T47D (cell line): Measurements from ENCODE around the gene CDC7.

ENCODE experiments used
- DNase-seq, 2 experiments: peaks; one replicate each; pipeline versions ENCODE4 v3.0.0 to v3.0.0-alpha.2; 2011 to 2012; ENCODE audit warnings: low read depth in 1 of 2, low spot score in 1 of 2
- JUND ChIP-seq: IDR thresholded peaks from 2 replicates; pipeline ENCODE4 v1.6.1; 2012; ENCODE audit warnings: low read depth
- in situ Hi-C: cut with HindIII; loops from 2 replicates; pipeline ENCODE4 v1.10.0; 2016; ENCODE audit warnings: low sequenced_read_pairs, low pct_unique_long_range_greater_than_20kb

Gene CDC7

GRCh38 chr1:91557039-91557690 is 56.5 kb downstream of the CDC7 start:
- no peak for TF ChIP-seq JUND
- DNase-seq = no peak
- in situ Hi-C loops = no loop called here

DNA sequence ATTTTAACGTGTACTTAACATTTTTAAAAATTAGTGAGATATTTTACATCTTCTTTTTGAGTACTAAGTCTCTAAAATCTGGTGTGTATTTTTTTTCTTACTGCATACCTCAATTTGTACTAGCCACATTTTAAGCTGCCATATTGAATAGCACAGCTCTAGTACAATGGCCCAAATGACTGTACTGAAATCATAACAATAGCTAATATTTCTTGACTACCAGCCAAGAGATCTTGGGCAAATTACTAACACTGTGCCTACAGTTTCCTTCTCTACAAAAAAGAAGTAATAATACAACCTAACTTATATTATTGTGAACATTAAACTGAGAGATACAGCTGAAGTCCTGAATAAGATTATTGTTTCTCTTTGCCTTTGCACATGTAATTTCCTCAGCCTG is 57.2 kb downstream of the CDC7 start:
- no peak for TF ChIP-seq JUND
- in situ Hi-C loops = no loop called here
- DNase-seq = no peak

GRCh38 chr1:91559046-91559750 is 58.5 kb downstream of the CDC7 start:
- no peak for TF ChIP-seq JUND
- in situ Hi-C loops = no loop called here
- no peak for DNase-seq

GRCh38 chr1:91559838-91560565 is 59.4 kb downstream of the CDC7 start:
- in situ Hi-C loops = no loop called here
- TF ChIP-seq JUND = no peak
- DNase-seq = no peak

- no peak for TF ChIP-seq JUND
- DNase-seq = no peak
- in situ Hi-C loops = no loop called here
Observed at GRCh38 chr1:91564888-91565701, 64.4 kb downstream of the CDC7 start.

- TF ChIP-seq JUND = no peak
- in situ Hi-C loops = no loop called here
- DNase-seq = no peak
Observed at GRCh38 chr1:91567583-91567982, 66.9 kb downstream of the CDC7 start.

- no peak for TF ChIP-seq JUND
- in situ Hi-C loops = no loop called here
- DNase-seq = no peak
Observed at GRCh38 chr1:91568261-91568660, 67.6 kb downstream of the CDC7 start.

DNA sequence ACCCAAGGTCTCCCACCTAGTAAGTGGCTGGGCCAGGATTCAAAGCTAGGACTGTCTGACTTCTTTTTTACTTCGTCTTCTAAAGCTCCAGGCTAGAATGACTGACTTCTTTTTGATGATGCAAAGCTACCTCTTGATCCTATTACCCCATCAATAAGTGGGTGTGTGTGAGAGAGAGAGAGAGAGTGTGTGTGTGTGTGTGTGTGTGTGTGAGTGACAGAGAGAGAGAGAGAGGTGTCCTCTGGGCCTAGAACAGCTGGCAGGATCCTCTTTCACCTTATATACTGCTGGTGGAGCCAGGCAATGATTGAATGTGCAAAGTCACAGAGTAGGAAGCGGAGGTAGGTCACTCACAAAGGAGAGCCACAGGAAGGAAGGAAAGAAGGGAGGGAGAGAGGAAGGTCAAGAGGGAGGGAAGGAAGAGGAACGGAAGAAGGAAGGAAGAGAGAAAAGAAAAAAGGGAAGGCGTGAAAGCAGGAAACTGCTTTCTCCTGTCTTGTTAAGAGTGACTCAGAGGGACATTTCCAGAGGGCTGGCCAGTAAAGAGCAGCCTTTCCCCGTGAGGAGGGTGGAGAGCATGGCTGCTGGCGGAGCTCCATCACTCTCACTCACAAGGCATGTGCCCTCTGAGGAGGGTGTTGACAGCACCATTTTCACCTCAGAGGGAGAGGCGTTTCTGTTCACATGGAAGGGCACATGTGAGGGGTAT is 68.9 kb downstream of the CDC7 start:
- no peak for TF ChIP-seq JUND
- no peak for DNase-seq
- in situ Hi-C loops = no loop called here

- in situ Hi-C loops = no loop called here
- no peak for TF ChIP-seq JUND
- DNase-seq = no peak
Observed at GRCh38 chr1:91570120-91570448, 69.4 kb downstream of the CDC7 start.

- in situ Hi-C loops = no loop called here
- no peak for DNase-seq
- no peak for TF ChIP-seq JUND
Observed at GRCh38 chr1:91572044-91572443, 71.4 kb downstream of the CDC7 start.
